ENCODE data around the gene RAB7B. TPM values are rescaled to one million over a fixed set of nuclear protein-coding genes. Genes with fewer than 3 reads are reported as not detected.

RAB7B gene
- total RNA-seq, 1 experiment from 2014 or later = 0.22 TPM

GRCh38 chr1:205948039-205948438 is 55.2 kb downstream of the RAB7B start:
- no peak for DNase-seq (ENCODE audit: low read depth, low spot score)
- Histone ChIP-seq H2AFZ (ENCODE audit: low read depth, low read length, poor library complexity, severe bottlenecking) (no peak overlapping the region), H3K9me2 (ENCODE audit: insufficient read depth) (no peaks in the 10 kb centered on the region), H3K4me2 (ENCODE audit: low read length) (no peak overlapping the region), H3K79me2 (ENCODE audit: insufficient read depth, low read length) (no peaks in the 10 kb centered on the region), H3K4me3 (replicated peaks in 1 of 2; ENCODE audit: low read depth in 1 of 2, low read length in 2 of 2) (no peak overlapping the region), H3K27me3 (ENCODE audit: insufficient read depth, low read length) (peaks cover 38% of the 10 kb centered on the region), H3K9ac (ENCODE audit: low read length) (no peak overlapping the region), H3K9me3 (ENCODE audit: control insufficient read depth in 1 of 2, insufficient read depth in 1 of 2, low read depth in 1 of 2, low read length in 2 of 2) (no peaks in the 10 kb centered on the region), H3K27ac (ENCODE audit: low read depth, low read length) (no peak overlapping the region), H3K4me1 (ENCODE audit: control insufficient read depth in 1 of 2, insufficient read depth in 2 of 2, low read length in 2 of 2) (peaks cover 0 to 8% of the 10 kb centered on the region in 2 experiments; a peak in 2 of 4 replicates), H4K20me1 (ENCODE audit: insufficient read depth) (no peaks in the 10 kb centered on the region), H3K36me3 (ENCODE audit: control insufficient read depth in 1 of 2, insufficient read depth in 2 of 2, low read length in 2 of 2) (no peaks in the 10 kb centered on the region)
- intact Hi-C loops (cut with micrococcal nuclease) = no loop called here
- CTCF ChIA-PET = interaction anchor here (1.1 to 1.2 kb wide), 2 partner anchors 9 to 31 kb away, joined by 3 read pairs; no protein-coding TSS in a partner anchor
- POLR2A ChIA-PET = no interaction called here
- TF ChIP-seq CTCF (IDR thresholded peaks at IDR 0.05 in 2 of 3, conservative IDR thresholded peaks at IDR 0.05 in 1 of 3; ENCODE audit: borderline replicate concordance in 1 of 3, insufficient read depth in 1 of 3, low read depth in 2 of 3, low read length in 2 of 3) (no peak), MAX (IDR thresholded peaks at IDR 0.05) (no peak), CEBPB (IDR thresholded peaks at IDR 0.05; ENCODE audit: low read depth) (no peak), SRF (IDR thresholded peaks at IDR 0.05; ENCODE audit: low read depth) (no peak), ELF1 (IDR thresholded peaks at IDR 0.05; ENCODE audit: borderline replicate concordance, low read depth) (no peak), SIN3A (IDR thresholded peaks at IDR 0.05; ENCODE audit: low read depth) (no peak), CBX3 (IDR thresholded peaks at IDR 0.05; ENCODE audit: low read depth) (no peak), FOSL1 (IDR thresholded peaks at IDR 0.05; ENCODE audit: low read depth) (no peak), POLR2AphosphoS5 (IDR thresholded peaks at IDR 0.05; ENCODE audit: low read depth, low read length) (no peak), REST (IDR thresholded peaks at IDR 0.05; ENCODE audit: low read depth) (no peak), EZH2 (IDR thresholded peaks at IDR 0.05) (no peak), ZFX (IDR thresholded peaks at IDR 0.05) (no peak), ATF3 (IDR thresholded peaks at IDR 0.05) (no peak)
- RAD21 ChIA-PET (ENCODE audit: low non-redundant PET in 1 of 2, low total read pairs in 2 of 2, uncharacterized antibody in 2 of 2, unreplicated experiment in 2 of 2) = no interaction called here
- BruUV-seq (replicated peaks) = no TSS peak
- no peak for ATAC-seq
